Loucy (cell line): ENCODE measurements around the gene CPSF7.

Experiments
- CTCF ChIP-seq: fragments of 200-600 bp; sonication (generic); conservative IDR thresholded peaks from 2 replicates; pipeline ENCODE4 v1.5.1; 2014; ENCODE audit warnings: mild to moderate bottlenecking, antibody characterized with exemption, low read length
- EZH2phosphoT487 ChIP-seq: fragments of 200-600 bp; IDR thresholded peaks from 2 replicates; pipeline ENCODE4 v1.6.1; 2018; ENCODE audit warnings: antibody characterized with exemption, mild to moderate bottlenecking, moderate library complexity, borderline replicate concordance

GRCh38 chr11:61417670-61418069 lies 12.1 kb downstream of the CPSF7 start:
- no peak for TF ChIP-seq CTCF
- no peak for TF ChIP-seq EZH2phosphoT487
